Liver (tissue), 9 donors: Measurements from ENCODE around the gene PIERCE2. TPM values are rescaled to one million over a fixed set of nuclear protein-coding genes. Genes with fewer than 3 reads are reported as not detected.

Experiments
- DNase-seq: peaks from one replicate; pipeline ENCODE4 v3.0.0-alpha.2; 2017; ENCODE audit warnings: low spot score
- H3K27ac ChIP-seq, 2 donors: one replicate each; pipeline ENCODE4 v1.7.0; 2013; ENCODE audit warnings: inconsistent platforms in 2 of 2, low read length in 2 of 2, control low read depth in 1 of 2, low read depth in 1 of 2, mild to moderate bottlenecking in 1 of 2
- H3K27me3 ChIP-seq, 4 donors: one replicate each; pipeline versions ENCODE4 v1.6.1 to v1.7.0; 2013; ENCODE audit warnings: low read length in 3 of 4, inconsistent platforms in 1 of 4, mild to moderate bottlenecking in 1 of 4, moderate library complexity in 1 of 4; ENCODE audit not compliant: control insufficient read depth in 4 of 4, insufficient read depth in 4 of 4
- H3K36me3 ChIP-seq, 4 donors: one replicate each; pipeline versions ENCODE4 v1.6.1 to v1.7.0; 2013; ENCODE audit warnings: low read length in 3 of 4, mild to moderate bottlenecking in 3 of 4, low read depth in 1 of 4, moderate library complexity in 1 of 4; ENCODE audit not compliant: control insufficient read depth in 4 of 4, insufficient read depth in 3 of 4
- H3K4me1 ChIP-seq, 4 donors: one replicate each; pipeline versions ENCODE4 v1.6.1 to v1.7.0; 2013; ENCODE audit warnings: low read length in 3 of 4, mild to moderate bottlenecking in 3 of 4, moderate library complexity in 1 of 4; ENCODE audit not compliant: control insufficient read depth in 4 of 4, insufficient read depth in 4 of 4
- H3K4me3 ChIP-seq, 3 donors: one replicate each; pipeline versions ENCODE4 v1.6.1 to v1.7.0; 2013; ENCODE audit warnings: low read length in 3 of 3, control low read depth in 1 of 3, low read depth in 1 of 3, mild to moderate bottlenecking in 1 of 3
- H3K9ac ChIP-seq, 2 donors: one replicate each; pipeline ENCODE4 v1.7.0; 2013; ENCODE audit warnings: low read length in 2 of 2, mild to moderate bottlenecking in 2 of 2, moderate library complexity in 2 of 2, control low read depth in 1 of 2, low read depth in 1 of 2
- H3K9me3 ChIP-seq, 4 donors: one replicate each; pipeline versions ENCODE4 v1.6.1 to v1.7.0; 2013; ENCODE audit warnings: low read length in 3 of 4; ENCODE audit not compliant: control insufficient read depth in 4 of 4
- ATF3 ChIP-seq: IDR thresholded peaks from 2 replicates; pipeline ENCODE4 v1.6.1; 2016; ENCODE audit warnings: antibody characterized with exemption
- CTCF ChIP-seq: fragments of 150-350 bp; IDR thresholded peaks from 2 replicates; pipeline ENCODE4 v1.5.1; 2017; ENCODE audit warnings: improper control_type of control experiment, low read depth, low read length; ENCODE audit not compliant: missing input control
- EGR1 ChIP-seq, 2 donors: IDR thresholded peaks; 2 replicates each; pipeline ENCODE4 v1.6.1; 2016 to 2018; ENCODE audit warnings: antibody characterized with exemption in 2 of 2, low read depth in 2 of 2
- FOXA1 ChIP-seq: IDR thresholded peaks from 2 replicates; pipeline ENCODE4 v1.6.1; 2016; ENCODE audit warnings: antibody characterized with exemption
- FOXA2 ChIP-seq: IDR thresholded peaks from 2 replicates; pipeline ENCODE4 v1.6.1; 2016; ENCODE audit warnings: antibody characterized with exemption
- GABPA ChIP-seq, 2 donors: IDR thresholded peaks in 1 of 2; conservative IDR thresholded peaks in 1 of 2; 2 replicates each; pipeline ENCODE4 v1.6.1; 2016; ENCODE audit warnings: antibody characterized with exemption in 2 of 2, mild to moderate bottlenecking in 1 of 2, moderate library complexity in 1 of 2
- HNF4A ChIP-seq, 2 donors: conservative IDR thresholded peaks; 2 replicates each; pipeline ENCODE4 v1.6.1; 2016; ENCODE audit warnings: antibody characterized with exemption in 2 of 2, mild to moderate bottlenecking in 2 of 2
- HNF4G ChIP-seq: IDR thresholded peaks from 2 replicates; pipeline ENCODE4 v1.6.1; 2016; ENCODE audit warnings: antibody characterized with exemption
- JUND ChIP-seq, 2 donors: IDR thresholded peaks; 2 replicates each; pipeline ENCODE4 v1.6.1; 2016; ENCODE audit warnings: antibody characterized with exemption in 2 of 2
- MAX ChIP-seq: IDR thresholded peaks from 2 replicates; pipeline ENCODE4 v1.6.1; 2016; ENCODE audit warnings: antibody characterized with exemption
- NR2F2 ChIP-seq: IDR thresholded peaks from 2 replicates; pipeline ENCODE4 v1.6.1; 2016; ENCODE audit warnings: antibody characterized with exemption
- RAD21 ChIP-seq, 2 donors: IDR thresholded peaks; 2 replicates each; pipeline ENCODE4 v1.6.1; 2016; ENCODE audit warnings: antibody characterized with exemption in 2 of 2, mild to moderate bottlenecking in 2 of 2
- RXRA ChIP-seq, 2 donors: IDR thresholded peaks; 2 replicates each; pipeline ENCODE4 v1.6.1; 2017 to 2018; ENCODE audit warnings: antibody characterized with exemption in 2 of 2, mild to moderate bottlenecking in 1 of 2
- SP1 ChIP-seq: IDR thresholded peaks from 2 replicates; pipeline ENCODE4 v1.6.1; 2018; ENCODE audit warnings: antibody characterized with exemption, mild to moderate bottlenecking
- YY1 ChIP-seq: IDR thresholded peaks from 2 replicates; pipeline ENCODE4 v1.6.1; 2016; ENCODE audit warnings: antibody characterized with exemption, mild to moderate bottlenecking
- ZBTB33 ChIP-seq: IDR thresholded peaks from 2 replicates; pipeline ENCODE4 v1.6.1; 2016; ENCODE audit warnings: antibody characterized with exemption
- WGBS: extraction: QIAGEN DNeasy Blood & Tissue Kit; methylation state at CpG from one replicate; pipeline ENCODE4 v1.1.7; 2013; 5-methylcytosine and 5-hydroxymethylcytosine counted together
- polyA plus RNA-seq, 2 donors: library from polyadenylated mRNA; stranded (reverse) in 1 of 2; unstranded in 1 of 2; fragments of 200-250 nt in 1 of 2; fragments of >200 nt in 1 of 2; fragmentation: Nextera tagmentation in 1 of 2; extraction: Ambion mirVana in 1 of 2; gene quantifications; one replicate each; pipeline versions ENCODE4 v1.2.1 to v1.2.3, GENCODE V29; 2013 to 2015
- total RNA-seq, 2 donors: library from RNA; depleted of rRNA; stranded (reverse); fragments of >200 nt; gene quantifications; one replicate each; pipeline ENCODE4 v1.2.3, GENCODE V29; 2014
- donor health status: healthy.
- donor health status: healthy.
- donor health status: healthy.
- donor health status: healthy.
- donor health status: healthy.

PIERCE2 gene
- total and polyA plus RNA-seq, 4 donors: 0.23 to 0.83 (median 0.78) TPM; not detected in 1

GRCh38 chr15:55381595-55381994 lies 26.7 kb upstream of the PIERCE2 start (continued):
- TF ChIP-seq ATF3: no peak
- no peak for TF ChIP-seq HNF4A (conservative IDR thresholded peaks at IDR 0.05)
- no peak for TF ChIP-seq EGR1 (IDR thresholded peaks at IDR 0.05; ENCODE audit: low read depth in 2 of 2)

GRCh38 chr15:55383687-55384086 lies 24.6 kb upstream of the PIERCE2 start:
- TF ChIP-seq ATF3 (no peak), RXRA (IDR thresholded peaks at IDR 0.05) (no peak), RAD21 (IDR thresholded peaks at IDR 0.05) (no peak), EGR1 (IDR thresholded peaks at IDR 0.05; ENCODE audit: low read depth in 2 of 2) (no peak), HNF4G (no peak), YY1 (no peak), NR2F2 (no peak), MAX (no peak), FOXA1 (no peak), FOXA2 (no peak), JUND (IDR thresholded peaks at IDR 0.05) (no peak), ZBTB33 (no peak), SP1 (no peak), GABPA (IDR thresholded peaks at IDR 0.05 in 1 of 2, conservative IDR thresholded peaks at IDR 0.05 in 1 of 2) (no peak), CTCF (no peak)
- 81% methylated on average over 2 of the region's 2 CpGs for WGBS
- peaks cover 3 to 29% (median 7%) of the 10 kb centered on the region in 4 donors for H3K36me3 ChIP-seq
- no peak overlapping the region for H3K27ac ChIP-seq
- H3K27me3 ChIP-seq: no peaks in the 10 kb centered on the region
- H3K9me3 ChIP-seq: no peaks in the 10 kb centered on the region
- H3K9ac ChIP-seq: no peak overlapping the region
- no peak for DNase-seq
- no peaks in the 10 kb centered on the region for H3K4me1 ChIP-seq
- H3K4me3 ChIP-seq: no peak overlapping the region

GRCh38 chr15:55387027-55387426 lies 21.3 kb upstream of the PIERCE2 start:
- H3K27ac ChIP-seq: no peak overlapping the region
- peaks cover 0 to 2% (median 0%) of the 10 kb centered on the region in 4 donors for H3K4me1 ChIP-seq
- no peak for DNase-seq
- H3K9ac ChIP-seq: no peak overlapping the region
- H3K4me3 ChIP-seq: no peak overlapping the region
- peaks cover 2 to 22% (median 4%) of the 10 kb centered on the region in 4 donors for H3K36me3 ChIP-seq
- TF ChIP-seq RAD21 (IDR thresholded peaks at IDR 0.05) (no peak), RXRA (IDR thresholded peaks at IDR 0.05) (no peak), YY1 (no peak), HNF4G (no peak)
- no peaks in the 10 kb centered on the region for H3K9me3 ChIP-seq
- H3K27me3 ChIP-seq: no peaks in the 10 kb centered on the region
